ENCODE results near the gene PTGER2.

- TF ChIP-seq POLR2A (IDR thresholded peaks at IDR 0.05; ENCODE audit: borderline replicate concordance, extremely low read depth, insufficient read depth, insufficient read length) (no peak), EZH2 (IDR thresholded peaks at IDR 0.05) (no peak), CTCF (IDR thresholded peaks at IDR 0.05 in 2 of 3, conservative IDR thresholded peaks at IDR 0.05 in 1 of 3; ENCODE audit: borderline replicate concordance in 1 of 3, insufficient read depth in 1 of 3, low read depth in 2 of 3, low read length in 2 of 3) (no peak), EGR1 (IDR thresholded peaks at IDR 0.05; ENCODE audit: low read depth) (no peak), ZFX (IDR thresholded peaks at IDR 0.05) (no peak), YY1 (IDR thresholded peaks at IDR 0.05; ENCODE audit: extremely low read depth, insufficient replicate concordance, low read depth, low read length) (no peak), POLR2AphosphoS5 (IDR thresholded peaks at IDR 0.05; ENCODE audit: low read depth, low read length) (no peak), MAX (IDR thresholded peaks at IDR 0.05) (no peak), SP1 (IDR thresholded peaks at IDR 0.05; ENCODE audit: low read depth) (no peak)
Measured at GRCh38 chr14:52332269-52332668, 18.2 kb downstream of the PTGER2 start.
